ENCODE results near the gene TTC24.

GRCh38 chr1:156616463-156616862 is 36.9 kb downstream of the TTC24 start:
- TF ChIP-seq GATA2 (IDR thresholded peaks at IDR 0.05; ENCODE audit: low read depth, low read length), result peak; percentile 99
- peak; percentile 98 for TF ChIP-seq GATA3 (IDR thresholded peaks at IDR 0.05; ENCODE audit: low read depth, low read length)
